Small intestine (tissue), 7 donors: Measurements from ENCODE around the gene LAMA2. TPM values are rescaled to one million over a fixed set of nuclear protein-coding genes. Genes with fewer than 3 reads are reported as not detected.

Source experiments
- DNase-seq, 2 donors: peaks; one replicate each; pipeline versions ENCODE4 v3.0.0 to v3.0.0-alpha.2; 2013
- FAIRE-seq: peaks from 2 replicates; lab custom pipeline; 2012; peaks lifted over from hg19 to GRCh38; lab: Jason Lieb, UNC
- H3K27ac ChIP-seq, 3 donors: one replicate each; pipeline ENCODE4 v1.5.1; 2013; ENCODE audit warnings: low read length in 2 of 3, mild to moderate bottlenecking in 2 of 3, control low read depth in 1 of 3, inconsistent platforms in 1 of 3, low read depth in 1 of 3, moderate library complexity in 1 of 3
- H3K27me3 ChIP-seq, 3 donors: one replicate each; pipeline ENCODE4 v1.6.1; 2013; ENCODE audit warnings: low read length in 3 of 3, inconsistent platforms in 1 of 3; ENCODE audit not compliant: control insufficient read depth in 3 of 3, insufficient read depth in 3 of 3
- H3K36me3 ChIP-seq, 3 donors: one replicate each; pipeline ENCODE4 v1.6.1; 2013; ENCODE audit warnings: low read length in 3 of 3, inconsistent platforms in 1 of 3, low read depth in 1 of 3, mild to moderate bottlenecking in 1 of 3, moderate library complexity in 1 of 3; ENCODE audit not compliant: control insufficient read depth in 3 of 3, insufficient read depth in 2 of 3
- H3K4me1 ChIP-seq, 3 donors: one replicate each; pipeline ENCODE4 v1.6.1; 2013; ENCODE audit warnings: low read length in 2 of 3, inconsistent platforms in 1 of 3, low read depth in 1 of 3, mild to moderate bottlenecking in 1 of 3, moderate library complexity in 1 of 3; ENCODE audit not compliant: control insufficient read depth in 3 of 3, insufficient read depth in 2 of 3
- H3K4me3 ChIP-seq, 3 donors: one replicate each; pipeline ENCODE4 v1.5.1; 2013; ENCODE audit warnings: low read length in 3 of 3, control low read depth in 1 of 3, inconsistent platforms in 1 of 3, low read depth in 1 of 3, mild to moderate bottlenecking in 1 of 3, moderate library complexity in 1 of 3
- H3K9me3 ChIP-seq, 2 donors: one replicate each; pipeline ENCODE4 v1.6.1; 2013; ENCODE audit warnings: low read depth in 1 of 2, low read length in 1 of 2; ENCODE audit not compliant: control insufficient read depth in 2 of 2, insufficient read depth in 1 of 2
- WGBS, 3 donors: extraction: QIAGEN DNeasy Blood & Tissue Kit; methylation state at CpG; one replicate each; pipeline ENCODE4 v1.1.7; 2013; 5-methylcytosine and 5-hydroxymethylcytosine counted together
- polyA plus RNA-seq, 4 donors: library from polyadenylated mRNA; stranded (reverse) in 3 of 4; unstranded in 1 of 4; fragments of 200-250 nt in 3 of 4; fragments of 120-200 nt in 1 of 4; gene quantifications; one replicate each; pipeline versions ENCODE4 v1.2.1 to v1.2.3, GENCODE V29; 2013
- donor health status: healthy with polysubstance abuse.
- donor health status: control.
- donor health status: control.
- donor health status: Bipolar disorder and iron deficiency.
- donor health status: healthy.

The LAMA2 gene
- polyA plus RNA-seq, 4 donors: 0.67 to 12.7 (median 1.1) TPM

DNA sequence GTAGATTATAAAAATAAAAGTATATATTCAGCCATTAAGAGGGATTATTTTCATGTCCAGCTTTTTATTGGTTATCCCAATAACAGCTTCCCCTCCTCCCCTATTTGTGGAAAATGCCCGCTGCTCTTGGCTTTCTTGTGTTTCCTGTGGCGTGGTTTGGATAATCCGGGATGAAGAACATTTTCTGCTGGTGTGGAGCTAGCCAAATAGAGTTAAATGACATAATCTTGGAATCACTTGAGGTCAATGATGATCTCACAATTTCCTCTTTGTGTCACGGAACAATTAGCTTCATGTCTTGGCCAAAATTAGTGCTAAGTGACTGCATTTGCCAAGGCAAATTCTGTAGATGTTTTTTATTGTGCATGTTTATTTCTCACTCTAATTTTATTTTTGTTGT, 394.0 kb downstream of the LAMA2 start:
- Histone ChIP-seq H3K27ac (no peak overlapping the region), H3K4me3 (no peak overlapping the region), H3K36me3 (no peaks in the 10 kb centered on the region), H3K27me3 (peaks cover 0 to 2% (median 0%) of the 10 kb centered on the region in 3 donors), H3K9me3 (no peaks in the 10 kb centered on the region), H3K4me1 (no peaks in the 10 kb centered on the region)
- no peak for FAIRE-seq
- DNase-seq: no peak
- WGBS, 3 donors: 68 to 85% (median 80%) methylated on average over 4 of the region's 4 CpGs

GRCh38 chr6:129279343-129280292, 396.7 kb downstream of the LAMA2 start:
- FAIRE-seq: no peak
- no peak for DNase-seq
- Histone ChIP-seq H3K27me3 (peaks cover 0 to 6% (median 0%) of the 10 kb centered on the region in 3 donors), H3K27ac (no peak overlapping the region), H3K4me3 (no peak overlapping the region), H3K9me3 (no peaks in the 10 kb centered on the region), H3K36me3 (no peaks in the 10 kb centered on the region), H3K4me1 (no peaks in the 10 kb centered on the region)
- 79 to 89% (median 86%) methylated on average over 11 of the region's 11 CpGs for WGBS, 3 donors

GRCh38 chr6:129280293-129280644, 397.3 kb downstream of the LAMA2 start:
- no peak for DNase-seq
- no peaks in the 10 kb centered on the region for H3K9me3 ChIP-seq
- H3K27ac ChIP-seq: no peak overlapping the region
- peaks cover 0 to 6% (median 0%) of the 10 kb centered on the region in 3 donors for H3K27me3 ChIP-seq
- H3K36me3 ChIP-seq: no peaks in the 10 kb centered on the region
- no peak for FAIRE-seq
- no peaks in the 10 kb centered on the region for H3K4me1 ChIP-seq
- H3K4me3 ChIP-seq: no peak overlapping the region

- Histone ChIP-seq H3K9me3 (no peaks in the 10 kb centered on the region), H3K27me3 (peaks cover 0 to 6% (median 0%) of the 10 kb centered on the region in 3 donors), H3K36me3 (no peaks in the 10 kb centered on the region), H3K4me3 (no peak overlapping the region), H3K4me1 (no peaks in the 10 kb centered on the region), H3K27ac (no peak overlapping the region)
- FAIRE-seq (no peak), DNase-seq (no peak)
- WGBS, 3 donors: 40 to 73% (median 45%) methylated on average over 1 of the region's 1 CpG
Measured at GRCh38 chr6:129280749-129281148, 397.8 kb downstream of the LAMA2 start.

GRCh38 chr6:129281168-129281796, 398.3 kb downstream of the LAMA2 start:
- Histone ChIP-seq H3K4me1 (no peaks in the 10 kb centered on the region), H3K9me3 (no peaks in the 10 kb centered on the region), H3K36me3 (no peaks in the 10 kb centered on the region), H3K4me3 (no peak overlapping the region), H3K27ac (no peak overlapping the region), H3K27me3 (peaks cover 0 to 6% (median 0%) of the 10 kb centered on the region in 3 donors)
- DNase-seq: no peak
- no peak for FAIRE-seq

DNA sequence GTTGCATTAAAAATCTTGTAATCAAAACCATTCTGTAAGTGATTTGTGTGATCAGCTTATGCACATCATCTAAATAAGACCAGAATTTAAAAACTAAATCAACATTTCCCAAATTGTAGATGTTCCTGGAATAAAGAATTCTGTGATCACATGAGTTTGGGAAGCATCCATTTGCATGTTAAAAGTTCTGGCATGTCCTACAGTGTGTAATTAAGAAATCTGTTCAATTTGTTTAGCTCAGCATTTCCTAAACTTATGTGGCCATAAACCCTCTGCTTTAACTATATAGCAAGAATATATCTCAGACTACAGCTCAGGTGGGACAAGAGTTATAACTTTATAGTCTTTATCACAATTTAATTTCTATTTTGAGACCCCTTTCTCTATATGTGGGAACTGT, 399.1 kb downstream of the LAMA2 start:
- no peaks in the 10 kb centered on the region for H3K9me3 ChIP-seq
- no peaks in the 10 kb centered on the region for H3K4me1 ChIP-seq
- no peaks in the 10 kb centered on the region for H3K36me3 ChIP-seq
- no peak for FAIRE-seq
- no peak overlapping the region for H3K4me3 ChIP-seq
- no peak overlapping the region for H3K27ac ChIP-seq
- peaks cover 0 to 6% (median 0%) of the 10 kb centered on the region in 3 donors for H3K27me3 ChIP-seq
- DNase-seq: no peak

- no peak overlapping the region for H3K27ac ChIP-seq
- no peaks in the 10 kb centered on the region for H3K9me3 ChIP-seq
- 79 to 83% (median 82%) methylated on average over 3 of the region's 3 CpGs for WGBS, 3 donors
- H3K4me1 ChIP-seq: no peaks in the 10 kb centered on the region
- no peak overlapping the region for H3K4me3 ChIP-seq
- DNase-seq: no peak
- peaks cover 0 to 6% (median 0%) of the 10 kb centered on the region in 3 donors for H3K27me3 ChIP-seq
- no peak for FAIRE-seq
- H3K36me3 ChIP-seq: no peaks in the 10 kb centered on the region
Measured at GRCh38 chr6:129284225-129284624, 401.3 kb downstream of the LAMA2 start.

- Histone ChIP-seq H3K4me3 (no peak overlapping the region), H3K27ac (no peak overlapping the region), H3K4me1 (no peaks in the 10 kb centered on the region), H3K27me3 (peaks cover 0 to 2% (median 0%) of the 10 kb centered on the region in 3 donors), H3K9me3 (no peaks in the 10 kb centered on the region), H3K36me3 (no peaks in the 10 kb centered on the region)
- 79 to 84% (median 83%) methylated on average over 7 of the region's 7 CpGs for WGBS, 3 donors
- FAIRE-seq (no peak), DNase-seq (no peak)
Measured at GRCh38 chr6:129287231-129288177, 404.6 kb downstream of the LAMA2 start.
